ENCODE measurements around the gene ARHGDIB. TPM values are rescaled to one million over a fixed set of nuclear protein-coding genes. Genes with fewer than 3 reads are reported as not detected.

Gene ARHGDIB
- total RNA-seq, 1 experiment from 2014 or later, result 4.3 TPM

DNA sequence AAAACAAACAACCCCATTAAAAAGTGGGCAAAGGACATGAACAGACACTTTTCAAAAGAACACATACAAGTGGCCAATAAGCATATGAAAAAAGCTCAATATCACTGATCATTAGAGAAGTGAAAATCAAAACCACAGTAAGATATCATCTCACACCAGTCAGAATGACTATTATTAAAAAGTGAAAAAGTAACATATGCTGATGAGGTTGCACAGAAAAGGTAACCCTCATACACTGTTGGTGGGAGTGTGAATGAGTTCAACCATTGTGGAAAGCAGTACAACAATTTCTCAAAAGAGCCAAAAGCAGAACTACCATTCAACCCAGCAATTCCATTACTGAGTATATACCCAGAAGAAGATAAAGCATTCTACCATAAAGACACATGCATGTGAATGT, 29.7 kb upstream of the ARHGDIB start:
- ATAC-seq (no peak), DNase-seq (ENCODE audit: low read depth, low spot score) (no peak)
- Histone ChIP-seq H3K9me2 (ENCODE audit: insufficient read depth) (no peaks in the 10 kb centered on the region), H3K79me2 (ENCODE audit: insufficient read depth, low read length) (no peaks in the 10 kb centered on the region), H3K4me1 (ENCODE audit: control insufficient read depth in 1 of 2, insufficient read depth in 2 of 2, low read length in 2 of 2) (no peaks in the 10 kb centered on the region), H2AFZ (ENCODE audit: low read depth, low read length, poor library complexity, severe bottlenecking) (no peak overlapping the region), H3K9ac (ENCODE audit: low read length) (no peak overlapping the region), H3K9me3 (ENCODE audit: control insufficient read depth in 1 of 2, insufficient read depth in 1 of 2, low read depth in 1 of 2, low read length in 2 of 2) (no peaks in the 10 kb centered on the region), H3K4me2 (ENCODE audit: low read length) (no peak overlapping the region), H3K36me3 (ENCODE audit: control insufficient read depth in 1 of 2, insufficient read depth in 2 of 2, low read length in 2 of 2) (no peaks in the 10 kb centered on the region), H3K4me3 (replicated peaks in 1 of 2; ENCODE audit: low read depth in 1 of 2, low read length in 2 of 2) (no peak overlapping the region), H4K20me1 (ENCODE audit: insufficient read depth) (no peaks in the 10 kb centered on the region), H3K27ac (ENCODE audit: low read depth, low read length) (no peak overlapping the region), H3K27me3 (ENCODE audit: insufficient read depth, low read length) (no peaks in the 10 kb centered on the region)
- intact Hi-C loops (cut with micrococcal nuclease), result loop anchor here (10.0 kb wide), 1 partner anchor 806 kb away; no protein-coding TSS in a partner anchor
- POLR2A ChIA-PET, result no interaction called here
- no peak for TF ChIP-seq POLR2AphosphoS5 (IDR thresholded peaks at IDR 0.05; ENCODE audit: low read depth, low read length)
- TF ChIP-seq POLR2A (IDR thresholded peaks at IDR 0.05; ENCODE audit: borderline replicate concordance, extremely low read depth, insufficient read depth, insufficient read length), result no peak
- TF ChIP-seq ZFX (IDR thresholded peaks at IDR 0.05), result no peak
- TF ChIP-seq RAD21 (IDR thresholded peaks at IDR 0.05; ENCODE audit: low read depth), result no peak
- TF ChIP-seq CBX3 (IDR thresholded peaks at IDR 0.05; ENCODE audit: low read depth), result no peak
- no peak for TF ChIP-seq ZBTB33 (IDR thresholded peaks at IDR 0.05; ENCODE audit: extremely low read depth, insufficient replicate concordance, low read length)
- TF ChIP-seq EZH2phosphoT487 (IDR thresholded peaks at IDR 0.05; ENCODE audit: borderline replicate concordance), result no peak
- no peak for TF ChIP-seq SRF (IDR thresholded peaks at IDR 0.05; ENCODE audit: low read depth)
- TF ChIP-seq, protein P1, sequence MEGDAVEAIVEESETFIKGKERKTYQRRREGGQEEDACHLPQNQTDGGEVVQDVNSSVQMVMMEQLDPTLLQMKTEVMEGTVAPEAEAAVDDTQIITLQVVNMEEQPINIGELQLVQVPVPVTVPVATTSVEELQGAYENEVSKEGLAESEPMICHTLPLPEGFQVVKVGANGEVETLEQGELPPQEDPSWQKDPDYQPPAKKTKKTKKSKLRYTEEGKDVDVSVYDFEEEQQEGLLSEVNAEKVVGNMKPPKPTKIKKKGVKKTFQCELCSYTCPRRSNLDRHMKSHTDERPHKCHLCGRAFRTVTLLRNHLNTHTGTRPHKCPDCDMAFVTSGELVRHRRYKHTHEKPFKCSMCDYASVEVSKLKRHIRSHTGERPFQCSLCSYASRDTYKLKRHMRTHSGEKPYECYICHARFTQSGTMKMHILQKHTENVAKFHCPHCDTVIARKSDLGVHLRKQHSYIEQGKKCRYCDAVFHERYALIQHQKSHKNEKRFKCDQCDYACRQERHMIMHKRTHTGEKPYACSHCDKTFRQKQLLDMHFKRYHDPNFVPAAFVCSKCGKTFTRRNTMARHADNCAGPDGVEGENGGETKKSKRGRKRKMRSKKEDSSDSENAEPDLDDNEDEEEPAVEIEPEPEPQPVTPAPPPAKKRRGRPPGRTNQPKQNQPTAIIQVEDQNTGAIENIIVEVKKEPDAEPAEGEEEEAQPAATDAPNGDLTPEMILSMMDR (IDR thresholded peaks at IDR 0.05 in 2 of 3, conservative IDR thresholded peaks at IDR 0.05 in 1 of 3; ENCODE audit: borderline replicate concordance in 1 of 3, insufficient read depth in 1 of 3, low read depth in 2 of 3, low read length in 2 of 3), result no peak
- TF ChIP-seq FOSL1 (IDR thresholded peaks at IDR 0.05; ENCODE audit: low read depth), result no peak
- no peak for TF ChIP-seq ZNF274 (IDR thresholded peaks at IDR 0.05; ENCODE audit: low read depth, low read length)
- TF ChIP-seq ELF1 (IDR thresholded peaks at IDR 0.05; ENCODE audit: borderline replicate concordance, low read depth), result no peak
- TF ChIP-seq SIN3A (IDR thresholded peaks at IDR 0.05; ENCODE audit: low read depth), result no peak
- no peak for TF ChIP-seq CEBPB (IDR thresholded peaks at IDR 0.05; ENCODE audit: low read depth)
- TF ChIP-seq, protein P2, sequence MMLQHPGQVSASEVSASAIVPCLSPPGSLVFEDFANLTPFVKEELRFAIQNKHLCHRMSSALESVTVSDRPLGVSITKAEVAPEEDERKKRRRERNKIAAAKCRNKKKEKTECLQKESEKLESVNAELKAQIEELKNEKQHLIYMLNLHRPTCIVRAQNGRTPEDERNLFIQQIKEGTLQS (IDR thresholded peaks at IDR 0.05), result no peak
- TF ChIP-seq EZH2 (IDR thresholded peaks at IDR 0.05), result no peak
- TF ChIP-seq YY1 (IDR thresholded peaks at IDR 0.05; ENCODE audit: extremely low read depth, insufficient replicate concordance, low read depth, low read length), result no peak
- TF ChIP-seq SP1 (IDR thresholded peaks at IDR 0.05; ENCODE audit: low read depth), result no peak
- TF ChIP-seq REST (IDR thresholded peaks at IDR 0.05; ENCODE audit: low read depth), result no peak
- TF ChIP-seq EGR1 (IDR thresholded peaks at IDR 0.05; ENCODE audit: low read depth), result no peak
- CTCF ChIA-PET, result no interaction called here
- no TSS peak for BruUV-seq (replicated peaks)
- RAD21 ChIA-PET (ENCODE audit: low non-redundant PET in 1 of 2, low total read pairs in 2 of 2, uncharacterized antibody in 2 of 2, unreplicated experiment in 2 of 2), result no interaction called here
